Natural killer cell (primary cell): ENCODE measurements around the gene KIF26A. TPM values are rescaled to one million over a fixed set of nuclear protein-coding genes. Genes with fewer than 3 reads are reported as not detected.

Experiments used
- ATAC-seq, 3 donors: fragments of 150-1000 bp in 2 of 3; fragments of 200-7000 bp in 1 of 3; cut with Tn5 transposase; 1 replicate in 1 of 3; 2 replicates in 2 of 3; pipeline ENCODE4 v1.10.0; 2021; ENCODE audit warnings: mild to moderate bottlenecking in 2 of 3, moderate library complexity in 2 of 3
- DNase-seq, 2 donors: peaks; one replicate each; pipeline versions ENCODE4 v3.0.0 to v3.0.0-alpha.2; 2013 to 2021; ENCODE audit warnings: mixed read lengths in 1 of 2
- H3K27ac ChIP-seq: one replicate; pipeline ENCODE4 v1.5.1; 2013; ENCODE audit warnings: mild to moderate bottlenecking, low read length
- H3K27me3 ChIP-seq: one replicate; pipeline ENCODE4 v1.6.1; 2013; ENCODE audit warnings: low read length; ENCODE audit not compliant: control insufficient read depth, insufficient read depth
- H3K36me3 ChIP-seq: one replicate; pipeline ENCODE4 v1.6.1; 2013; ENCODE audit warnings: low read length; ENCODE audit not compliant: control insufficient read depth, insufficient read depth
- H3K4me1 ChIP-seq: one replicate; pipeline ENCODE4 v1.6.1; 2013; ENCODE audit warnings: low read length; ENCODE audit not compliant: control insufficient read depth, insufficient read depth
- H3K4me3 ChIP-seq: one replicate; pipeline ENCODE4 v1.5.1; 2013; ENCODE audit warnings: low read length
- H3K9me3 ChIP-seq: one replicate; pipeline ENCODE4 v1.6.1; 2013; ENCODE audit warnings: low read length; ENCODE audit not compliant: control insufficient read depth, insufficient read depth
- H3K27ac Mint-ChIP-seq, 2 donors: one replicate each; pipeline ENCODE4 v1.8.0; 2022; ENCODE audit warnings: mild to moderate bottlenecking in 2 of 2, mixed read lengths in 2 of 2, moderate library complexity in 1 of 2
- H3K27me3 Mint-ChIP-seq, 2 donors: one replicate each; pipeline ENCODE4 v1.8.0; 2022; ENCODE audit warnings: low read depth in 2 of 2, mixed read lengths in 2 of 2
- H3K36me3 Mint-ChIP-seq: one replicate; pipeline ENCODE4 v1.8.0; 2022; ENCODE audit warnings: mixed read lengths
- H3K4me1 Mint-ChIP-seq, 2 donors: one replicate each; pipeline ENCODE4 v1.8.0; 2022; ENCODE audit warnings: mixed read lengths in 2 of 2
- H3K4me3 Mint-ChIP-seq: one replicate; pipeline ENCODE4 v1.8.0; 2022; ENCODE audit warnings: mild to moderate bottlenecking, moderate library complexity, mixed read lengths
- H3K9me3 Mint-ChIP-seq, 2 donors: one replicate each; pipeline ENCODE4 v1.8.0; 2022; ENCODE audit warnings: mixed read lengths in 2 of 2
- WGBS: methylation state at CpG from one replicate; pipeline ENCODE4 v1.1.7; 2013; ENCODE audit warnings: missing lambda C conversion rate; ENCODE audit not compliant: insufficient coverage; 5-methylcytosine and 5-hydroxymethylcytosine counted together
- intact Hi-C: fragments of 100-400 bp; cut with micrococcal nuclease; formaldehyde crosslinking; loops from one replicate; pipeline ENCODE4 v1.14.2; 2022
- total RNA-seq, 4 donors: library from RNA; stranded (reverse); fragments of 120-200 nt in 1 of 4; gene quantifications; one replicate each; pipeline versions ENCODE4 v1.2.3 to v1.2.4, GENCODE V29; 2013 to 2022
- TF ChIP-seq, protein P1 (sequence below): fragments of 200-600 bp; IDR thresholded peaks from one replicate; pipeline ENCODE4 v1.8.0; 2022; ENCODE audit warnings: antibody characterized with exemption

Gene KIF26A
- total RNA-seq, 3 donors from 2014 or later (not counting 1 experiment from before 2014, with no cell fraction given): not detected

DNA sequence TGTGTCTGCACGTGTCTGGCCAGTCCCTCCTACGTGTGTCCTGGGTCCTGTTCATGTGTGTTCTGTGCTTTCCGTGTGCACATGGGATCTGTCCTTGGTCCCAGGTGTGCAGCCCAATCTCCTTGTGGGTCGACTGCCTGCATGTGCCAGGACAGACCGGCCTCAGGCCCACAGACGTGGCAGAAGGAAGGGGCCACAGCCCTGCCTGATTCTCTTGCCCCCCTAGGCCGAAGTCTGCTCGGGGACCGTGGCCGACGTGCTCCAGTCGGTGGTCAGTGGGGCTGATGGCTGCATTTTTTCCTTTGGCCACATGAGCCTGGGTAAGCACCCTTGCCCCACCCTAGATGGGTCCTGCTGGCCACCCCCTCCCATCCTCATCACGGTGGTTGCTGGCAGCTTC is 34.0 kb downstream of the KIF26A start:
- Mint-ChIP-seq H3K4me1 (no peaks in the 10 kb centered on the region), H3K4me3 (no peak overlapping the region), H3K27me3 (no peaks in the 10 kb centered on the region), H3K36me3 (no peaks in the 10 kb centered on the region), H3K27ac (no peak overlapping the region), H3K9me3 (no peaks in the 10 kb centered on the region)
- intact Hi-C loops: no loop called here
- WGBS: 94% methylated on average over 13 of the region's 13 CpGs
- TF ChIP-seq, protein P1, sequence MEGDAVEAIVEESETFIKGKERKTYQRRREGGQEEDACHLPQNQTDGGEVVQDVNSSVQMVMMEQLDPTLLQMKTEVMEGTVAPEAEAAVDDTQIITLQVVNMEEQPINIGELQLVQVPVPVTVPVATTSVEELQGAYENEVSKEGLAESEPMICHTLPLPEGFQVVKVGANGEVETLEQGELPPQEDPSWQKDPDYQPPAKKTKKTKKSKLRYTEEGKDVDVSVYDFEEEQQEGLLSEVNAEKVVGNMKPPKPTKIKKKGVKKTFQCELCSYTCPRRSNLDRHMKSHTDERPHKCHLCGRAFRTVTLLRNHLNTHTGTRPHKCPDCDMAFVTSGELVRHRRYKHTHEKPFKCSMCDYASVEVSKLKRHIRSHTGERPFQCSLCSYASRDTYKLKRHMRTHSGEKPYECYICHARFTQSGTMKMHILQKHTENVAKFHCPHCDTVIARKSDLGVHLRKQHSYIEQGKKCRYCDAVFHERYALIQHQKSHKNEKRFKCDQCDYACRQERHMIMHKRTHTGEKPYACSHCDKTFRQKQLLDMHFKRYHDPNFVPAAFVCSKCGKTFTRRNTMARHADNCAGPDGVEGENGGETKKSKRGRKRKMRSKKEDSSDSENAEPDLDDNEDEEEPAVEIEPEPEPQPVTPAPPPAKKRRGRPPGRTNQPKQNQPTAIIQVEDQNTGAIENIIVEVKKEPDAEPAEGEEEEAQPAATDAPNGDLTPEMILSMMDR: no peak
- Histone ChIP-seq H3K4me1 (no peaks in the 10 kb centered on the region), H3K4me3 (no peak overlapping the region), H3K27me3 (no peaks in the 10 kb centered on the region), H3K9me3 (no peaks in the 10 kb centered on the region), H3K36me3 (no peaks in the 10 kb centered on the region), H3K27ac (no peak overlapping the region)
- ATAC-seq (no peak), DNase-seq (no peak)

DNA sequence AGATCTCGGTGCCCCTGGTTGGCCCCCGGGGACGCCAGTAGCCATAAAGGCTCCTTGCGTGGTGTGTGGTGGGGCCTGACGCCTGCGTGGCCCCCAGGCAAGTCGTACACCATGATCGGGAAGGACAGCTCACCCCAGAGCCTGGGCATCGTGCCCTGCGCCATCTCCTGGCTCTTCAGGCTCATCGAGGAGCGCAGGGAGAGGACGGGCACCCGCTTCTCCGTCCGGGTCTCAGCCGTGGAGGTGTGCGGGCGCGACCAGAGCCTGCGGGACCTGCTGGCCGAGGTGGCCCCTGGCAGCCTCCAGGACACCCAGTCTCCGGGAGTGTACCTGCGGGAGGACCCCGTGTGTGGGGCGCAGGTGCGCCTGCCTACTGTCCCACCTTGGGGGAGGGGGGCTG is 34.5 kb downstream of the KIF26A start:
- no peaks in the 10 kb centered on the region for H3K4me1 Mint-ChIP-seq
- no peaks in the 10 kb centered on the region for H3K9me3 ChIP-seq
- H3K36me3 Mint-ChIP-seq: no peaks in the 10 kb centered on the region
- no peak overlapping the region for H3K4me3 Mint-ChIP-seq
- no peaks in the 10 kb centered on the region for H3K9me3 Mint-ChIP-seq
- no peak overlapping the region for H3K27ac ChIP-seq
- no peak overlapping the region for H3K4me3 ChIP-seq
- TF ChIP-seq, protein P1: no peak
- no peak overlapping the region for H3K27ac Mint-ChIP-seq
- H3K27me3 ChIP-seq: no peaks in the 10 kb centered on the region
- intact Hi-C loops: no loop called here
- H3K4me1 ChIP-seq: no peaks in the 10 kb centered on the region
- 95% methylated on average over 27 of the region's 27 CpGs for WGBS
- H3K36me3 ChIP-seq: no peaks in the 10 kb centered on the region
- no peaks in the 10 kb centered on the region for H3K27me3 Mint-ChIP-seq
- ATAC-seq (no peak), DNase-seq (no peak)

DNA sequence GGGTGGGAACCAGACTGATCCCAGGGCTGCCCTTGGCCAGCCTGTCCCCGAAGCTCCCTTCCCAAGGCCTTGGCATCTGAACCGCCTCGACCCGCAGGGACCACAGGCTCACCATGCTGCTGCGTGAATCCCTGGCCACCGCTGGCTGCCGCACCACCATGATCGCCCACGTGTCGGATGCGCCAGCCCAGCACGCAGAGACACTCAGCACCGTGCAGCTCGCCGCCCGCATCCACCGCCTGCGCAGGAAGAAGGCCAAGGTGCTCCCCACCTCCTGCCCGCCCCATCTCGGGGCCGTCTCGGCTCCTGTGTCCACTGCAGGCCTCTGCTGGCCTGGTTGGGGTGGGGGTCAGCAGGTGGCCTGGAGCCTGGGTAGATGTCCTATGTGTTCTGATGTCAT is 35.7 kb downstream of the KIF26A start:
- Mint-ChIP-seq H3K27me3 (no peaks in the 10 kb centered on the region), H3K27ac (no peak overlapping the region), H3K4me1 (no peaks in the 10 kb centered on the region), H3K9me3 (no peaks in the 10 kb centered on the region), H3K36me3 (no peaks in the 10 kb centered on the region), H3K4me3 (no peak overlapping the region)
- 97% methylated on average over 22 of the region's 22 CpGs for WGBS
- TF ChIP-seq, protein P1: no peak
- Histone ChIP-seq H3K9me3 (no peaks in the 10 kb centered on the region), H3K4me3 (no peak overlapping the region), H3K27ac (no peak overlapping the region), H3K36me3 (no peaks in the 10 kb centered on the region), H3K27me3 (no peaks in the 10 kb centered on the region), H3K4me1 (no peaks in the 10 kb centered on the region)
- ATAC-seq (no peak), DNase-seq (no peak)
- intact Hi-C loops: no loop called here

DNA sequence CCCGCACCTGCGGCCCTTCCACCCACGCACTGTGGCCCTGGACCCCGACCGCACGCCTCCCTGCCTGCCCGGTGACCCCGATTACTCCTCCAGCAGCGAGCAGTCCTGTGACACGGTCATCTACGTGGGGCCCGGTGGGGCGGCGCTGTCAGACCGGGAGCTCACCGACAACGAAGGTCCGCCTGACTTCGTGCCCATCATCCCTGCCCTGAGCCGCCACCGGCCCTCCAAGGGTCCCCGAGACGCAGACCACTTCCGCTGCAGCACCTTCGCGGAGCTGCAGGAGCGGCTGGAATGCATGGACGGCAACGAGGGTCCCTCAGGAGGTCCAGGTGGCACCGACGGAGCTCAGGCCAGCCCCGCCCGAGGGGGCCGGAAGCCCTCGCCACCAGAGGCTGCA is 36.7 kb downstream of the KIF26A start:
- Mint-ChIP-seq H3K9me3 (no peaks in the 10 kb centered on the region), H3K27ac (no peak overlapping the region), H3K36me3 (no peaks in the 10 kb centered on the region), H3K27me3 (no peaks in the 10 kb centered on the region), H3K4me3 (no peak overlapping the region), H3K4me1 (no peaks in the 10 kb centered on the region)
- TF ChIP-seq, protein P1: no peak
- H3K4me1 ChIP-seq: no peaks in the 10 kb centered on the region
- WGBS: 95% methylated on average over 35 of the region's 35 CpGs
- no peaks in the 10 kb centered on the region for H3K36me3 ChIP-seq
- DNase-seq (no peak), ATAC-seq (no peak)
- H3K27me3 ChIP-seq: no peaks in the 10 kb centered on the region
- H3K9me3 ChIP-seq: no peaks in the 10 kb centered on the region
- no peak overlapping the region for H3K27ac ChIP-seq
- no peak overlapping the region for H3K4me3 ChIP-seq
- intact Hi-C loops: no loop called here
